Hematopoietic multipotent progenitor cell treated with erythropoietin and hydrocortisone succinate and interleukin-3 and kit ligand, for 6 days (in vitro differentiated cells): ENCODE measurements around the gene VGLL4.
A peak's percentile ranks its signal among the peaks of the same experiment; 100 is the strongest.

Source experiments
- DNase-seq: peaks from one replicate; pipeline ENCODE4 v3.0.0-alpha.2; 2015

The VGLL4 gene

GRCh38 chr3:11625376-11626083 lies 18.2 kb downstream of the VGLL4 start:
- DNase-seq, result no peak

GRCh38 chr3:11624704-11625375 lies 18.9 kb downstream of the VGLL4 start:
- no peak for DNase-seq

- DNase-seq, result no peak
These were observed 19.6 kb downstream of the VGLL4 start for GRCh38 chr3:11624161-11624560.

GRCh38 chr3:11622586-11623550 lies 20.8 kb downstream of the VGLL4 start:
- no peak for DNase-seq

DNA sequence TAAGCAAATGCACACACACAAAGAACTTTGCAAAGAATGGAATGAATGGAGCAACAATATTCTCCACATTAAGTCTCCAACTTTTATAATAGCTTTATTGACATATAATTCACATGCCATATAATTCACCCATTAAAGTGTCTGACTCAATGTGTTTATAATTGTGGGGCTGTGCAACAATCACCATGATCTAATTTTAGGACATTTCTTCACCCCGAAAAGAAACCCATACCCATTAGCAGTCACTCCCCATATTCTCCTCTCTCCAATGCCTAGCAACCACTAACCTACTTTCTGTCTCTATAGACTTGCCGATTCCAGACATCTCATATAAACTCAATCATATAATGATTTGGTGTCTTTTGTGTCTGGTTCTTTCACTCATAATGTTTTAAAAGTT lies 22.6 kb downstream of the VGLL4 start:
- no peak for DNase-seq

DNA sequence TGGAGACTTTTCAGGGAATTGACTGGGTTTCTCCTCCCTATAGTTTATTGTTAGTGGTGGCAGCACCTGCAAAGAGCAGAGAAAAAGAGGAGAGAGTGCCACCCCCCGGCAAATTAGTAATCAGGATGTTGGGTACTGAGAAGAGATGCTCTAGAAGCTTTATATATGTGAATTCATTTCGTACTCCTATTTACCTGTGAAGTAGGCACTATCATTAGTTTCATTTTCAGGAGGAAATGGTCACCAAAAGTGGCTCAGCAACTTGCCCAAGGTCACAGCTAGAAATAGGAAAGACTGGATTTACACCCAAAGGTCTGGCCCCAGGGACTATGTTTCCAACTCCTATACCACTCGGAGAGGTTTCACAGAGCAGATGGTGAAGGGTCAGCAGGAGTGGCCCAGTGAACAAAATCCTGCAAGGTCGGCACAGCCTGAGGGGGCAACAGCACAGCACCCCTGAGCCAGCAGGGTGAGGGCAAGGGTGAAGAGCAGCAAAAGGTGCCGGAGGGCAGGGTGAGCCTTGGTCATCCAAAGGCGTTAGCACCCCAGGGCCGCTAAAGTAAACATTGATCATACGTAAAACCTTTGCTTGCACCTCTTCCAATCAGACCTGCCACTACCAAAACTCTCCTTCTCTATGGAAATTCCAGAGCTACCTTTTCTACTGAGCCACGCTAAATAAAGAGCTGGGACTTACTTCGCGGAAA lies 23.6 kb downstream of the VGLL4 start:
- DNase-seq, result no peak

- DNase-seq, result no peak
These were observed 24.3 kb downstream of the VGLL4 start for GRCh38 chr3:11619461-11619860.

DNA sequence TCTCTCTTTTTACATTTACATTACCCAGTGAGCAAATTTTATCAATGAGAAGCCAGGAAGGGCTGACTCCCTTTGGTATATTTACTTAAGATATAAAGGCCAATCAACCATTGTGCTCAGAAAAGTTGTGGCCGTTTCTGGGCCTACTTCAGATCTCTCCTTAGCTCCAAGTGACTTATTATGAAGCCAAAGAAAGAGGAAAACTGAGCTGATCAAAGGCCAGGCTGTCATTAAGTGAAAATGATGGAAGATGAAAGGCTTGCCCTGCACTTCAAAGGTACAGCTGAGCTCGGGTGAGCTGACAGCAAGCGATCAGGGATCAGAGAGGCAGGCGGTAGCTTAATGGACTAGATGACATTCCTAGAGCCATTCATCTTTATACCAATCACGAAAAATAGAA lies 24.8 kb downstream of the VGLL4 start:
- no peak for DNase-seq

DNA sequence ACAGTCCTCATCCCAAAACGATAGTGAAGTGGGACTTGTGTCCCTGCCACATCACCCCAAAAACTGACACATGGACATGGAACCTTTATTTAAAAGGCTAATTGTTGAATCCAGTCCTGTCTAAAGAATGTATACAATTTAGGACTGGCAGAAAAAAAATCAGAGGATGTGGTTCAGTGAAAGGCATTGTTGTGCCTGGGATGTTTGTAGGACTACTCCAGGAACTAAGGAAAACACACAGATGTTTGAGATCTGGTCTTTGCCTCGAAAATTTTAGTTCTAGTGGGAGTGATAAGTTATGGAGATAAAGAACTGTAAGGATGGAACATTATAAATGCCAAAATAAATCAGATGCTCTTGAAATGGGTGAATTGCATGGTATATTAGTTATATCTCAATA lies 27.2 kb downstream of the VGLL4 start:
- no peak for DNase-seq

- no peak for DNase-seq
These were observed 29.7 kb downstream of the VGLL4 start for GRCh38 chr3:11613851-11614487.

DNA sequence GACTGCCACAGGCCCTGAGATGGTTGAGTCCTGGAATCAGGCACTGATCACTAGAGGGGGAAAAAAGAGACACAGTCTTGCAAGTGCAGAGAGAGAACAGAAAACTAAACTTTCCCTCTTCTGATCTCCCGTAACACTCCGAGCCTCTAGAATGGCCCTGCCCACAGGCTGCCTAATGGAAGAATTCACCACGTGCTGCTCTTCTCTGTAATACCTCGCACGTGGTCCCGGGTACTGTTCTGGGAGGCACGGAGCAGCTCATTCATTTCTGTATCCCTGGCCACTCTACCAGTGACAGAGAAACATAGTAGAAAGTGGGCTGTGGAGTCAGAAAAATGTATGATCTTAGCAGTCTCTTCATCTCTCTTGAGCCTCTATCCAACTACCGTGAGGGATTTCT lies 30.4 kb downstream of the VGLL4 start:
- DNase-seq, result no peak

DNA sequence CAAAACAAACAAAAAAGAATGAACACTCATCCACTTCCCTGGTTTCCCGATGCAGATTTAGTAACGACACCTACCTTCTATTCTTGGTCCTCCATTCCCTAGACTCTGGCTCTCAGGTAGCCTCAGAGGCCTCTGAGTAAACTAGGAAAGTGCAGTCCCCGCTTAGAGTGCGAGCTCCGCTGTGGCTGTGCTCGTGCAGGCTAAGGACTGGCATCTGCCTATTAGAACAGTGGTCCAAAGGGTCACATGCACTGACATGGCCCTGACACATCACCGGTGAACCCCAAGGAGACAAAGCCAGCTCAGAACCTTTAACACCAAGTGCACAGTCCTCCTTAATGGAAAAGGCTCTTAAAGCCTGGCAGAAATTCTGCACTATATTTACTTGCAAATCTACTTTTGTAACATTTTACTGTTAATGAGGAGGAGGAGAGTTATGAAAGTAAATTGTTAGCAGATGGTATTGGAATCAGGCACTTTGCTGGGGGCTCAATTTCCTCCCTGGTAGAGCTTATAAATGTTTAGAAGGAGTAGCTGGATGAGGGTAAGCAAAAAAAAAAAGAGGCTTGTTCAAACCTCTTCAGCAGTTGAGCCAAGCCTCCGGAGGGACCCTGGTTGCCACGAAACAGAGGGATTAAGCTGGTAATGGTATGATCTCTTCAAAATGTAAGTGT lies 31.1 kb downstream of the VGLL4 start:
- no peak for DNase-seq

DNA sequence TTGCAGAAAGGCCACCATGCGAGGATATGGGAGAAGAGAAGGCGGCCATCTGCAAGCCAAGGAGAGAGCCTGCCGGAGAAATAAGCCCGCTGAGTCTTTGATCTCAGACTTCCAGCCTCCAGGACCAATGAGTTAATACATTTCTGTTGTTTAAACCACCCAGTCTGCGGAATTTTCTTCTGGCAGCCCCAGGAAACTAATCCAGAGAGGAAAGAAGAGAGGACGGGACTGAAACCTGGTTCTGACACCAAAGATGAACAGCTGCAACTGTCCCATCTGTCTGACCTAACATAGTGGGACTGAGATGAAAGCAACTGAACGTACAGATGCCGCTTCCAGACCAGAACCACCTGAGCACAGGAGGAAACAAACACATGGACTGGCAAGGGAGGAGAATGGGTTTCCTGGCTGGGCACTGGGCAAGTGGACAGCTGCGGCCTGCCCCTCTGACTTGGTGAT lies 32.3 kb downstream of the VGLL4 start:
- no peak for DNase-seq

DNA sequence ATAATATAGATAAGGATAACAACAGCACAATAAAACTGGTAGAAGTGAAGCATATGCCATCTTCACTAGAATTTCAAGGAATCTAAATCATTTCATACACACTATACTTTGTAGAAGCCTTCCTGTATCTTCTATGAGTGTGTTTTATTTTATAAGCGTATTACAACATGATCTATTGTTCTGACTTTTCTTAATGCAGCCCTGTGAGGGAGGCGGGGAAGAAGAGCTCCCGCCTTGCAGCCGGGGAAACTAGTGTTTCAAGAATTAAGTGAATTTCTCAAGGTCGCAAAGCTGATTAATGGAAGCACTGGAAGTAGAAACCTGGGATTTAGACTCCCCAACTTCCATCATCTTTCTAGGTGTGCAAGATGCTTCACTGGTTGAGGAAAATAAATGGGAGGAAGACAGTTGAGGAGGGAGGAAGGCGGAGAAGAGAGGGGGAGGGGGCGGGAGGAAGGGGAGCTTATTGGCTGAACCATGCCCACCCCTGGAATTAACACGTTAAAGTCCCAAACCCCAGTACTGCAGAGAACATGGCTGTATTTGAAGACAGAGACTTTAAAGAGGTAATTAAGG lies 32.9 kb downstream of the VGLL4 start:
- no peak for DNase-seq

DNA sequence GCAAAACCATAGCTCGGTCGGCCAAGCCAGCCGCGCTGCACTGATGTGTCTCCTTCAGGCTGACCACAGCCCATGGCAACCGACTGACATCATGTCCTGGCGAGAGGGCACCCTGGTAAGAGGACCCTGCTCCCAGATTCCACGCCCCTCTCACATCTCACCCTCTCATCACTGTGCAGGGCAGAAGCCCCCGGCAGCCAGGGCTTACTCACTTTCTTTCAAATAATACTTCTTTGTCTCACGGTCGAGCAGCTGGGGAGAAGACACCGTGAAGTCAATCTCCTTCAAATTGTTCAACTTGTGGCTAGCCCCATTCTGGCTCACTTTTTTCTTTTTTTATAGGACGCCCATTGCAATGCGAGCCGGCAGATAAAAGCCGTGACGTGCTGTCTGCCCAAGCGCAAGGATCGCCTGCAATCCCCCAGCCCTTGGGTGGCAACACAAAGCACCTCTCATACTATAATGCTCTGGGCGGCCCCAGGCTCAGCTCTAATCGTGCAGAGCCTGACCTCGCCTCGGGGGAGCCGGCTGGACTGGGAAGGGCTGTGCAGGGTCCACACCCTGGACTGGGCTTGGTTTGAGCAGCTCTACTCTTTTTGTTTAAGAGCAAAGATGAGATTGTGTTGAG lies 33.6 kb downstream of the VGLL4 start:
- DNase-seq, result peak; percentile 28

DNA sequence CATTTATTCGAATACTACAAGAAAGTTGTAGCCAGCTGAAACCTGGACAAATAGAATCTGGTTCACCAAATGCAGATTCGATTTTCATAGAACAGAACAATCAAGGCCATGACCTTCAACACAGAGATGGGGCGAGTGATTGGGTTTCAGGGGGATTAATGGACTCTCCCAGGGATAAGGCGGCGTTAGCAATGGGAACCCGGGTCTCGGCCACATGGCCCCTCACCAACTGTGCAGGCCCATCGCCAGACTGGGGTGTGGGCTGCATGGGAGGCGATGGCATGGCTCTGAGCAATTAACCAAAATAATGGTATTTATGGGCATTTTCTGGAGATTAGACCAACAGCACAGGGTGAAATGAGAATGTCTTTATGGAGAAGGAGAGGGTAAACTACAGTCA lies 34.2 kb downstream of the VGLL4 start:
- no peak for DNase-seq

DNA sequence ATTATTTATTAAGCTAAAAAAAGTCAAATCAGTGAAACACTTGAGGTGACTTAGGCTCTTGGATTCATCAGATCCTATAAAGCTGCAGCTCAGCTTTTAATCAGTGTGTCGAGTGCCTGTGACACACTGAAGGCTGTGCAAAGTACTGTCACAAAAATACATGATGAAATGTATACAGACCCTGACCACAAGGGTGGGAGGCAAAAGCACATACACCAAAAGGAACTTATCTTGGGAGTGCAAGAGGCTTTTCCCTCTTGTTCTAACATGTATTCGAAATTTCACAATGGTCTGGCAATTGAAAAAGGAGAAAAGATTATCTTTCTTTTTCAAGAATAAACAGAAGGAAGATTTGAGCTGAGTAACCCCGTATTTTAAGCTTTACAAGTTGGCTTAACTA lies 35.9 kb downstream of the VGLL4 start:
- DNase-seq, result peak; percentile 87

DNA sequence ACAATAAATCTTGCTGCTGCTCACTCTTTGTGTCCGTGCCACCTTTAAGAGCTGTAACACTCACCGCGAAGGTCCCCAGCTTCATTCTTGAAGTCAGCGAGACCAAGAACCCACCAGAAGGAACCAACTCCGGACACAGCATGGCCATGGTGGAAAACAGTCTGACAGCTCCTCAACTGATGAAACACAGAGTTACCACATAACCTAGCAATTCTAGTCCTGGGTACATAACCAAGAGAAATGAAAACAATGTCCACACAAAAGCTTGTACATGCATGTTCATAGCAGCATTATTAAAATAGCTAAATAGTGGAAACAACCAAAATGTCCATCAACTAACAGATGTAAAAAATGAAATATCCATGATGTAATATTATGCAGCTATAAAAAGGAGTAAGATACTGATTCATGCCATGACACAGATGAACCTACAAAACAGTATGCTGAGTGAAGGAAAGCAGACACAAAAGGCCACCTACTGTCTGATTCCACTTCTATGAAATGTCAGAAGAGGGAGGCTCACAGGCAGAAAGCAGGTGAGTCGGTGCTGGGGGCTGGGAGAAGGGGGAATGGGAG lies 36.8 kb downstream of the VGLL4 start:
- DNase-seq, result no peak

DNA sequence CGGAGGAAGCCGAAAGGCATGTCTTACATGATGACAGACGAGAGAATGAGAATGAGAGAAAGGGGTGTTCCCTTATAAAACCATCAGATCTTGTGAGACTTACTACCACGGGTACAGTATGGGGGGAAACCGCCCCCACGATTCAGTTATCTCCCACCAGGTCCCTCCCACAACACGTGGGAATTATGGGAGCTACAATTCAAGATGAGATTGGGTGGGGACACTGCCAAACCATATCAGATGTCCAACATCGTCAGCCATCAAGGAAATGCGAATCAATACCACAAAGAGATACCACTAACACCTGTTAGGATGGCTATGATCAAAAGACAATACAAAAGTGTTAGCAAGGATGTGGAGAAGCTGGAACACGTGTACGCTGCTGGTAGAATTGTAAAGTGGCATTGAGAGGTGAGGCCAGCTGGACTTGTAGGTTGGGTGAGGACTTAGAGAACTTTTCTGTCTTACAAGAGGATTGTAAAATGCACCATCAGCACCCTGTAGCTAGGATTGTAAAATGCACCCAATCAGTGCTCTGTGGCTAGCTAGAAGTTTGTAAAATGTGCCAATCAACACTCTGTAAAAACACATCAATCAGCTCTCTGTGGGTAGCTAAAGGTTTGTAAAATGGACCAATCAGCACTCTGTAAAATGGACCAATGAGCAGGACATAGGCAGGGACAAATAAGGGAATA lies 37.5 kb downstream of the VGLL4 start:
- peak; percentile 24 for DNase-seq

DNA sequence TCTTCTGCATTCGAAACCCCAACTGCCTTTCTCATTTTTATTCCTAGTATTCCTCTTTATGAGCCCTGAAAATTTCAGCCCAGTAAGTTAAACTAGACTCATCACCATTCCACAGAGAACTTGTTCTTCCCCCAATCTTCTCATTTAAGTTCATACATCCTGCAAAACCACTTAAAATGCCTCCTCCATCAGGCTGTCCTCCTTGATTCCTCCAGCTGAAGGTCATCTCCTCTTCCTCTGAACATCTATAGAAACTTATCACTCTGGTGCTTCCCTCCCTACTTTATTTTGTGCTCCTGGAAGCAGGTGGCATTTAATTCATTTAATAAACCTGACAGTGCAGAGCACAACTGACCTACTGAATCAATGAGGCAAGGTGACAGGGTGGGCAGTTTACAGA lies 38.3 kb downstream of the VGLL4 start:
- no peak for DNase-seq
